Activated B cell treated with CpG ODN at 0.5 μM for 24 hours (primary cell): Measurements from ENCODE around the gene TRIL. TPM values are rescaled to one million over a fixed set of nuclear protein-coding genes. Genes with fewer than 3 reads are reported as not detected.

Experiments used
- ATAC-seq: fragments of 200-7000 bp; cut with Tn5 transposase; one replicate; pipeline ENCODE4 v1.10.0; 2021; ENCODE audit warnings: low read depth, mild to moderate bottlenecking, moderate library complexity
- CTCF ChIA-PET: fragments of 350-600 bp; sonication (Branson Sonifier 250); formaldehyde crosslinking; loops from one replicate; lab custom pipeline; 2021; ENCODE audit warnings: antibody characterized with exemption; lab: Charles Lee
- POLR2A ChIA-PET: fragments of 350-600 bp; sonication (Branson Sonifier 250); formaldehyde crosslinking; loops from one replicate; lab custom pipeline; 2021; ENCODE audit warnings: antibody characterized with exemption; lab: Charles Lee
- DNase-seq: peaks from one replicate; pipeline ENCODE4 v3.0.0; 2022
- H3K27ac Mint-ChIP-seq: one replicate; pipeline ENCODE4 v1.8.0; 2020; ENCODE audit warnings: mixed read lengths
- H3K27me3 Mint-ChIP-seq: one replicate; pipeline ENCODE4 v1.8.0; 2021; ENCODE audit warnings: mixed read lengths
- H3K36me3 Mint-ChIP-seq: one replicate; pipeline ENCODE4 v1.8.0; 2021; ENCODE audit warnings: low read depth, mixed read lengths
- H3K4me1 Mint-ChIP-seq: one replicate; pipeline ENCODE4 v1.8.0; 2021; ENCODE audit warnings: mixed read lengths
- H3K4me3 Mint-ChIP-seq: one replicate; pipeline ENCODE4 v1.8.0; 2020; ENCODE audit warnings: mild to moderate bottlenecking, mixed read lengths
- H3K9me3 Mint-ChIP-seq: one replicate; pipeline ENCODE4 v1.8.0; 2020; ENCODE audit warnings: mixed read lengths
- CTCF ChIP-seq: fragments of 200-600 bp; IDR thresholded peaks from one replicate; pipeline ENCODE4 v1.8.0; 2022; ENCODE audit warnings: antibody characterized with exemption, mild to moderate bottlenecking
- intact Hi-C: fragments of 100-400 bp; cut with micrococcal nuclease; formaldehyde crosslinking; loops from one replicate; pipeline ENCODE4 v1.15.1; 2024
- total RNA-seq: library from RNA; stranded (reverse); gene quantifications from 2 replicates; pipeline ENCODE4 v1.2.3, GENCODE V29; 2022

Gene TRIL
- total RNA-seq, 1 donor from 2014 or later: not detected

GRCh38 chr7:28988091-28988490 is 30.0 kb upstream of the TRIL start:
- CTCF ChIA-PET: no interaction called here
- peaks cover 11% of the 10 kb centered on the region for H3K27me3 Mint-ChIP-seq
- POLR2A ChIA-PET: no interaction called here
- intact Hi-C loops: no loop called here
- no peaks in the 10 kb centered on the region for H3K36me3 Mint-ChIP-seq
- no peak overlapping the region for H3K27ac Mint-ChIP-seq
- ATAC-seq: no peak
- H3K4me1 Mint-ChIP-seq: no peaks in the 10 kb centered on the region
- H3K4me3 Mint-ChIP-seq: no peak overlapping the region
- no peak for DNase-seq
- TF ChIP-seq CTCF: no peak
- no peaks in the 10 kb centered on the region for H3K9me3 Mint-ChIP-seq

GRCh38 chr7:28986765-28987110 is 28.6 kb upstream of the TRIL start:
- POLR2A ChIA-PET: no interaction called here
- no peak for TF ChIP-seq CTCF
- Mint-ChIP-seq H3K4me1 (no peaks in the 10 kb centered on the region), H3K27ac (no peak overlapping the region), H3K27me3 (peaks cover 13% of the 10 kb centered on the region), H3K36me3 (no peaks in the 10 kb centered on the region), H3K4me3 (no peak overlapping the region), H3K9me3 (no peaks in the 10 kb centered on the region)
- no peak for DNase-seq
- CTCF ChIA-PET: no interaction called here
- no peak for ATAC-seq
- intact Hi-C loops: no loop called here

- ChIA-PET CTCF (no interaction called here), POLR2A (no interaction called here)
- ATAC-seq (no peak), DNase-seq (no peak)
- intact Hi-C loops: no loop called here
- Mint-ChIP-seq H3K27me3 (peaks cover 13% of the 10 kb centered on the region), H3K36me3 (no peaks in the 10 kb centered on the region), H3K4me3 (no peak overlapping the region), H3K4me1 (no peaks in the 10 kb centered on the region), H3K27ac (no peak overlapping the region), H3K9me3 (no peaks in the 10 kb centered on the region)
- no peak for TF ChIP-seq CTCF
These were observed 28.1 kb upstream of the TRIL start for GRCh38 chr7:28986028-28986764.

GRCh38 chr7:28984631-28985030 is 26.5 kb upstream of the TRIL start:
- peaks cover 13% of the 10 kb centered on the region for H3K27me3 Mint-ChIP-seq
- ATAC-seq (no peak), DNase-seq (no peak)
- TF ChIP-seq CTCF: no peak
- CTCF ChIA-PET: no interaction called here
- H3K9me3 Mint-ChIP-seq: no peaks in the 10 kb centered on the region
- POLR2A ChIA-PET: no interaction called here
- intact Hi-C loops: no loop called here
- no peak overlapping the region for H3K27ac Mint-ChIP-seq
- H3K36me3 Mint-ChIP-seq: no peaks in the 10 kb centered on the region
- no peak overlapping the region for H3K4me3 Mint-ChIP-seq
- H3K4me1 Mint-ChIP-seq: no peaks in the 10 kb centered on the region

GRCh38 chr7:28984217-28984616 is 26.1 kb upstream of the TRIL start:
- TF ChIP-seq CTCF: no peak
- CTCF ChIA-PET: no interaction called here
- no peaks in the 10 kb centered on the region for H3K4me1 Mint-ChIP-seq
- ATAC-seq (no peak), DNase-seq (no peak)
- H3K27ac Mint-ChIP-seq: no peak overlapping the region
- no peaks in the 10 kb centered on the region for H3K36me3 Mint-ChIP-seq
- H3K4me3 Mint-ChIP-seq: no peak overlapping the region
- no peaks in the 10 kb centered on the region for H3K9me3 Mint-ChIP-seq
- intact Hi-C loops: no loop called here
- POLR2A ChIA-PET: no interaction called here
- peaks cover 12% of the 10 kb centered on the region for H3K27me3 Mint-ChIP-seq
